Astrocyte (in vitro differentiated cells and primary cell): ENCODE measurements around the gene SREBF1. TPM values are rescaled to one million over a fixed set of nuclear protein-coding genes. Genes with fewer than 3 reads are reported as not detected.

ENCODE experiments used
- DNase-seq: peaks from one replicate; pipeline ENCODE4 v3.0.0-alpha.2; 2010; ENCODE audit warnings: low read depth
- FAIRE-seq: peaks from 2 replicates; lab custom pipeline; 2011; peaks lifted over from hg19 to GRCh38; lab: Jason Lieb, UNC
- H2AFZ ChIP-seq: 2 replicates; pipeline ENCODE4 v1.6.0; 2012; ENCODE audit warnings: low read depth, low read length, inconsistent platforms
- H3K27ac ChIP-seq: 2 replicates; pipeline ENCODE4 v1.5.1; 2011; ENCODE audit warnings: low read depth, low read length, inconsistent platforms
- H3K27me3 ChIP-seq: 2 replicates; pipeline ENCODE4 v1.6.0; 2011; ENCODE audit warnings: low read length, inconsistent platforms; ENCODE audit not compliant: insufficient read depth
- H3K36me3 ChIP-seq: 2 replicates; pipeline ENCODE4 v1.5.1; 2011; ENCODE audit warnings: low read length, inconsistent platforms; ENCODE audit not compliant: insufficient read depth
- H3K4me1 ChIP-seq: 2 replicates; pipeline ENCODE4 v1.5.1; 2011; ENCODE audit warnings: low read length, inconsistent platforms; ENCODE audit not compliant: insufficient read depth
- H3K4me2 ChIP-seq: 2 replicates; pipeline ENCODE4 v1.6.0; 2012; ENCODE audit warnings: low read length, inconsistent platforms
- H3K4me3 ChIP-seq: 2 replicates; pipeline ENCODE4 v1.5.1; 2011; ENCODE audit warnings: low read depth, mild to moderate bottlenecking, low read length, inconsistent platforms; ENCODE audit not compliant: insufficient read depth
- H3K79me2 ChIP-seq: 2 replicates; pipeline ENCODE4 v1.6.0; 2012; ENCODE audit warnings: mild to moderate bottlenecking, low read length, inconsistent platforms; ENCODE audit not compliant: insufficient read depth
- H3K9ac ChIP-seq: 2 replicates; pipeline ENCODE4 v1.6.0; 2012; ENCODE audit warnings: mild to moderate bottlenecking, low read length, inconsistent platforms
- H3K9me3 ChIP-seq: 2 replicates; pipeline ENCODE4 v1.5.1; 2012; ENCODE audit warnings: low read depth, mild to moderate bottlenecking, low read length, inconsistent platforms; ENCODE audit not compliant: insufficient read depth
- H4K20me1 ChIP-seq: 2 replicates; pipeline ENCODE4 v1.6.0; 2012; ENCODE audit warnings: low read length, inconsistent platforms; ENCODE audit not compliant: insufficient read depth
- H3K27ac Mint-ChIP-seq: one replicate; pipeline ENCODE4 v1.8.0; 2021; ENCODE audit warnings: mild to moderate bottlenecking, mixed read lengths; ENCODE audit not compliant: unreplicated experiment
- H3K27me3 Mint-ChIP-seq: one replicate; pipeline ENCODE4 v1.8.0; 2021; ENCODE audit warnings: low read depth, mixed read lengths; ENCODE audit not compliant: unreplicated experiment
- H3K36me3 Mint-ChIP-seq: one replicate; pipeline ENCODE4 v1.8.0; 2021; ENCODE audit warnings: low read depth, mixed read lengths; ENCODE audit not compliant: unreplicated experiment
- H3K4me1 Mint-ChIP-seq: one replicate; pipeline ENCODE4 v1.8.0; 2021; ENCODE audit warnings: low read depth, mixed read lengths; ENCODE audit not compliant: unreplicated experiment
- H3K4me3 Mint-ChIP-seq: one replicate; pipeline ENCODE4 v1.8.0; 2021; ENCODE audit warnings: mild to moderate bottlenecking, moderate library complexity, mixed read lengths; ENCODE audit not compliant: unreplicated experiment
- H3K9me3 Mint-ChIP-seq: one replicate; pipeline ENCODE4 v1.8.0; 2021; ENCODE audit warnings: mild to moderate bottlenecking, mixed read lengths; ENCODE audit not compliant: unreplicated experiment
- CTCF ChIP-seq: IDR thresholded peaks from 2 replicates; pipeline ENCODE4 v1.5.1; 2011; ENCODE audit warnings: low read depth, mild to moderate bottlenecking, inconsistent platforms, low read length, moderate library complexity; ENCODE audit not compliant: insufficient read depth
- EZH2 ChIP-seq: IDR thresholded peaks from 2 replicates; pipeline ENCODE4 v1.6.1; 2012; ENCODE audit warnings: mild to moderate bottlenecking, low read length, inconsistent platforms; ENCODE audit not compliant: insufficient read depth
- total RNA-seq: library from RNA; stranded (reverse); gene quantifications from 2 replicates; pipeline ENCODE4 v1.2.1, GENCODE V29; 2021

Gene SREBF1
- total RNA-seq, 1 donor from 2014 or later = 65.6 TPM

DNA sequence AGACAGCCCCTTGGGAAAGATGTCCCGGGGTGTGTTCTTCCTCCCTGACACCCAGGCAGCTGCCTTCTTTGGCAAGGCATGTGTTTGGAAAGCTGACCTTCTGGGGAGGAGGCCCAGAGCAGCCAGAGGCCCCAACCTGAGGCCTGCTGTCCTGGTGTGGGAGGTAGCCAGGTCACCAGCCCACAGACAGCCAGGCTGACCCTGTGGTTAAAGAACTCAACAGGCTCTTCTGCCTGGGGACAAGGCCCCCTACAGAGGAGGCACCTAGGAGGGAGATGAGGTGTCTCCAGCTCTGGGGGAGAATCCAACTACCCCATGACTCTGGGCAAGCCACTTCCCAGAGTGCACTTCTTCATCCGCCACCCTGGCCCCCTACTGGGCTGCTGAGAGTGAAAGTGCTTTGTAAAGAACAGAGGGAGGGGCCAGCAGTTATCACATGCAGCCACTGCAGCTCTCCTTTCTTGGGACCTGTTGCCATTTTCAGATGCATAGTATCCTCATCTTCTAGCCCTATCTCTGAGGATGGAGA, 13.1 kb upstream of the SREBF1 start:
- H3K27me3 ChIP-seq = no peaks in the 10 kb centered on the region
- DNase-seq (peak; percentile 30), FAIRE-seq (no peak)
- Mint-ChIP-seq H3K27ac (peak overlapping the region; percentile 12), H3K4me3 (peak overlapping the region; percentile 40), H3K27me3 (no peaks in the 10 kb centered on the region), H3K4me1 (peaks cover 10% of the 10 kb centered on the region), H3K36me3 (peaks cover 13% of the 10 kb centered on the region), H3K9me3 (no peaks in the 10 kb centered on the region)
- H3K9ac ChIP-seq = no peak overlapping the region
- H4K20me1 ChIP-seq = no peaks in the 10 kb centered on the region
- no peak overlapping the region for H2AFZ ChIP-seq
- peak; percentile 19 for TF ChIP-seq CTCF
- no peak for TF ChIP-seq EZH2
- H3K79me2 ChIP-seq = no peaks in the 10 kb centered on the region
- no peak overlapping the region for H3K4me3 ChIP-seq
- H3K27ac ChIP-seq = no peak overlapping the region
- H3K9me3 ChIP-seq = no peaks in the 10 kb centered on the region
- H3K36me3 ChIP-seq = no peaks in the 10 kb centered on the region
- H3K4me2 ChIP-seq = peak overlapping the region; percentile 4
- peaks cover 6% of the 10 kb centered on the region for H3K4me1 ChIP-seq

- no peaks in the 10 kb centered on the region for H3K9me3 Mint-ChIP-seq
- H3K27me3 Mint-ChIP-seq = no peaks in the 10 kb centered on the region
- H3K27ac Mint-ChIP-seq = no peak overlapping the region
- peak; percentile 40 for DNase-seq
- peaks cover 6% of the 10 kb centered on the region for H3K4me1 ChIP-seq
- FAIRE-seq = no peak
- no peaks in the 10 kb centered on the region for H3K36me3 ChIP-seq
- H3K4me1 Mint-ChIP-seq = peaks cover 10% of the 10 kb centered on the region
- peaks cover 13% of the 10 kb centered on the region for H3K36me3 Mint-ChIP-seq
- peak overlapping the region; percentile 4 for H3K4me2 ChIP-seq
- no peak overlapping the region for H3K9ac ChIP-seq
- no peaks in the 10 kb centered on the region for H3K79me2 ChIP-seq
- H4K20me1 ChIP-seq = no peaks in the 10 kb centered on the region
- H3K27me3 ChIP-seq = no peaks in the 10 kb centered on the region
- H3K4me3 Mint-ChIP-seq = no peak overlapping the region
- H3K4me3 ChIP-seq = no peak overlapping the region
- H2AFZ ChIP-seq = no peak overlapping the region
- no peak for TF ChIP-seq EZH2
- TF ChIP-seq CTCF = no peak
- H3K9me3 ChIP-seq = no peaks in the 10 kb centered on the region
- no peak overlapping the region for H3K27ac ChIP-seq
Measured at GRCh38 chr17:17849147-17849820, 12.5 kb upstream of the SREBF1 start.
